Hepatic stellate cell (primary cell): ENCODE measurements around the gene N4BP3.
"Not testable (repeated sequence)": the region's sequence is repeated elsewhere in the genome, so short reads cannot be mapped to it uniquely, and the experiment has no call there.

ENCODE experiments used
- DNase-seq: peaks from one replicate; pipeline ENCODE4 v3.0.0; 2011; ENCODE audit warnings: low spot score

The N4BP3 gene

DNA sequence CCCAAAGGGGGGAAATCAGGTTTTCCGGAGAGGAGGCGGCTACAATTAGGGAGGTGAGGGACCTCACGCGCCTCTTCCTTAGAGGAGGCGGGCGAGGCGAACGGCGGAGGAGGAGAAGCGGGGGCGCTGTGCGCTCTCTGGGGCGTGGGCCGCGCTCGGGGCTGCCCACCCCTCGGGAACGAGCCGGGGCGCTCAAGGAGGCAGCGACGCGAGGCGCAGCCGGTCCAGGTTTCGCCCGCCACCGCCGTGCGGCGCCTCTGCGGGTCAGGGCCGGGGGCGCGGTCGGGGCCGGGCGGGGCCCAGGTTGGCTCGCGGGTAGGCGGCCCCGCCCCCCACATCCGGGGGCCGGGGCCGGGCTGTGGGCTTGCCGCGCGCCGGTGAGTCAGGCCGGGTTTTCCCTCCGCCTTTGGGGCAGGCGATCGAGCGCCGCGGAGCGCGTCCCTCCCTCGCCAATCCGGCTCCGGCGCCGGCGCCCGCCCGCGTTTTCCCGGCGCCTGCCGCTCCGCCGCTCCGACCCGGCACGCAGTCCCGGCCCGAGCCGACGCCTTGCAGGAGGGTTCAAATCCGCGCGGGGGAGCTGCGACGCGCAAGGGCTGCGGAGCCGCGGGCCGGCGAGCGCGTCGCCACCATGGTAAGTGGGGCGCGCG is at the start of gene N4BP3:
Gene N4BP3 (plus strand): TSS at position 392 of the 647 bp plus-strand sequence. CDS start 6,052 bp downstream, outside the sequence.
- no peak for DNase-seq

DNA sequence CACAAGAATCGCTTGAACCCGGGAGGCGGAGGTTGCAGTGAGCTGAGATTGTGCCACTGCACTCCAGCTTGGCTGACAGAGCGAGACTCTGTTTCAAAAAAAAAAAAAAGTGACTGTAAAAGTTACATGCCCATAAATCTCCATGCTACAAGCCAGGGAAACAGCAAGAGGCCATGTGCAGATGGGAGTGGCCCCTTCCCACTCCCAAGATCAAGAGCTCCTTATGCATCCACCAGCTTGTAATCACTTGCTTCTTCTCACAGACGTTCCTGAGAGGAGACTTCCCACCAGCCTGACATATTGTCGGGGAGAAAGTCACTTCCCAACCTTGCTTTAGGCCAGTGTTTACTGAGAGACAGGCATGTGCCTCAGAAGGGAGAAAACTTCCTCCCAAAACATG is 45.6 kb upstream of the N4BP3 start:
- no peak for DNase-seq

DNA sequence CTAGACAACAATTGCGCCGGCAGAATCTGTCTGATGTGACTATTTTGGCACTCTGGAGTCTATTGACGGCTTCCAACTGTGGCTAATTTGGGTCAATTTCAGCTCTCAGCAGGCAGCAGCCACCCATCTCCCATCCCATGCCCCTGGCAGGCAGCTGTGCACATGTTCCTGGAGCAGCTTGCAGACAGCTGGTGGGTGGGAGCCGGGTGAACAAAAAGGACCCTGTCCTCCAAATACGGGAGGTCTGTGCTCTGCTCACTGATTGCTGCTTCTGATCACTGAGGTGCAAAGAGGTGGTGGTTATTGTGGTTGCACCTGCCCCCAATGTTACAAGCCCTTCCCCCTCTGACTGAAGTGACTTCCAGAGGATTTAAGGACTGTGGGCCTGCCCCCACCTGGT is 45.0 kb upstream of the N4BP3 start:
- no peak for DNase-seq

- peak; percentile 45 for DNase-seq
Observed at GRCh38 chr5:178069909-178070308, 43.4 kb upstream of the N4BP3 start.

- DNase-seq = no peak
Observed at GRCh38 chr5:178071108-178071507, 42.2 kb upstream of the N4BP3 start.

DNA sequence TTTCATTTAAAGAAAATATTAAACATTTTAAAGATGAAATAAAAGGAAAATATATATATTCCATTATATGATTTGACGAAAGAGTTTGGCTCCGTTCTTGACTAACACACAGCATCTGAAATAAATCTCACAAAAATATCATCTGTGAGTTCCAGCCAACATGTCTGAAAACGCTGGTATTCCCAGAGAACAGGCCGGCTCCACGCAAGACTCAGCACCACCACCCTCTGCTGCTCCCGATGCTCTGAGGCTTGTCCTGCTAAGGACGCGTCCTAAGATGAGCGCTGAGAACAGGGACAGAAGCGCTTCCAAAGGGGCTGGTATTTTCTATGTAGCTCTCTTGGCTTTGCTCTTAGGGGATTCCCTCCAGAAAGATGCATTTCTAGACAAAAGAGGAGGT is 40.6 kb upstream of the N4BP3 start:
- no peak for DNase-seq

- no peak for DNase-seq
Observed at GRCh38 chr5:178074266-178074952, 38.9 kb upstream of the N4BP3 start.

GRCh38 chr5:178076965-178077364 is 36.4 kb upstream of the N4BP3 start:
- DNase-seq = not testable (repeated sequence)

DNA sequence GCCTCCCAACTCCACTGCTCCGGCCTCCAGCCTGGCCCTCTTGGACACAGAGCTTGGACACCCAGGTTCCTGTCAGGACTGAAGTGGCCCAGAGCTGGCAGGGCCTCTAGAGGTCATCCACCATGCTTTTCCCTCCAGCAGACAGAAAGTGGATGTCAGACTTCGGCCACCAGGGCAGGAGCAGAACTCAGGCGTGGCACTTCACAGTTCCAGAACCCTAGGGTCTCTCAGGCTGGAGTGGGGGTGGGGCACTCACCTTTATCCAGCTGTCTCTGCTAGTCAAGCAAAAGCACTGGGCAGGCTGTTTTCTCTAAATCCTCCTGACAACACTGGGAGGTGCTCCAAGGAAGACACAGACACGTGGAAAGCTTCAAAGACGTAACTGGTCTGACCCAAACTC is 35.6 kb upstream of the N4BP3 start:
- no peak for DNase-seq

DNA sequence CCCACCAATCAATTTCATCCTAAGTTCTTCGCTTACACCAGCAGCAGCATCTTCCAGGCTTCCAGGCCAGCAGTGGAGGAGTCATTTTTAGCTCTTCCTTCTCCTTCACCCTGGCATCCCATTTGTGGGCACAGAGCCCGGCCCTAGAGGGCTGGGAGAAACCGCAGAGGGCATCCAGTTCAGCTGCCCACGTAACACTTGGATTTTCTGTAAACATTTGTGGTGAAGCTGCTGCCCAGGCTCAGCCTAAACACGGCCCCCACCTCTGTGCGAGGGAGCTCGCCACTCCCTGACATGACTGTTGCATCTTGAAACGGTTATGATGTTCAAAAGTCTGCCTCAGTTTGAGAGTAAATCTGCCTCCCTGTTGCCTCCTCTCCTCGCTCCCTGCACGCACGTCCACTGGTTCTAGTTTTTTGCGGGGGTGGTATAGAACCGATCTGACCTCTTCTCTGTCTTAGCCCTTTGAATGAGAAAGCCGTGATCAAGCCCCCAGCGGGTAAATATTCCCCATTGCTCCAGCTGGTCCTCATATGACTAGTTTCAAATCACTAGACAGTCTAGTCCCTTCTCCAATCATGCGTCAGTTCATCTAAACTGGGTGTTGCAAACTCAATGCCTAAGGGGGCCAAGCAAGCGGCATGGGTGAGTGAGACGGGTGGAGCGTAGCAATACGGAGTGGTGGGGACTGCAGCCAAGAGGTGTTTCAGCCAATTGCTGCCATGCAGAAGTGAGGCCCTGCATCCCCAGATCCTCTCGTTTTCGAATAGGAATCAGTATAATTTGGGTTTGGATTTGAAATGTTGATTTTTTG is 34.9 kb upstream of the N4BP3 start:
- DNase-seq = peak; percentile 76

GRCh38 chr5:178080056-178080455 is 33.3 kb upstream of the N4BP3 start:
- DNase-seq = no peak

GRCh38 chr5:178080618-178081410 is 32.5 kb upstream of the N4BP3 start:
- no peak for DNase-seq

GRCh38 chr5:178081571-178082243 is 31.6 kb upstream of the N4BP3 start:
- no peak for DNase-seq

GRCh38 chr5:178083922-178084321 is 29.4 kb upstream of the N4BP3 start:
- DNase-seq = no peak

DNA sequence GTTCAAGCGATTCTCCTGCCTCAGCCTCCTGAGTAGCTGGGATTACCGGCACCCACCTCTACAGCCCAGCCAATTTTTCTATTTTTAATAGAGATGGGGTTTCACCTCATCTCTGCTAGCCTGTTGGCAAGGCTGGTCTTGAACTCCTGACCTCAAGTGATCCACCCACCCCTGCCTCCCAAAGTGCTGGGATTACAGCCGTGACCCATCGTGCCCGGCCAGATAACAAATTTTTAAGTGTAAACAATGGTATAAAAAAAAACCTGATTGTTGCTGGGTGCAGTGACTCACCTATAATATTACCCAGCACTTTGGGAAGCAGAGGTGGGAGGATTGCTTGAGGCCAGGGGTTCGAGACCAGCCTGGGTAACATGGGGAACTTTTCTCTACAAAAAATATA is 28.0 kb upstream of the N4BP3 start:
- no peak for DNase-seq

DNA sequence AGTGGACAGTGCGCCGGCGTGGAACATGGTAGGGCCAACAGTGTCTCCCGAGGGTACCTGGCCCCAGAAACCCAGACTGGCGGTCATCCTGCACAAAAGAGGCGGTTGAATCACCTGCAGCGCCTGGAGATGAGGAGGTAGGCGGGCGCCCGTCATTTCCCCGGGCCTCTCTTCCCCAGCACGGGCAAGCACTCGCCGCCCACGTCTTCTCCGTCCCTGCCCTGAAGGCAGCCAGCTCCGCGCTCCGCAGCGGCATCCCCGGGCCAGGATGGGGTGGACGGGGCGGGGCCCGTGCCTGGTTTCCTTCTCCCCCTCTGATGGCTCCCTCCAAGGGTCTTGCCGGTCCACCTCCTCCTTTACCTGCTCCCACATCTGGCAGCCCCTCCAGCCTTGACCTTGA is 27.1 kb upstream of the N4BP3 start:
- DNase-seq = no peak

- DNase-seq = not testable (repeated sequence)
Observed at GRCh38 chr5:178087199-178087598, 26.1 kb upstream of the N4BP3 start.

- DNase-seq = no peak
Observed at GRCh38 chr5:178090856-178091255, 22.5 kb upstream of the N4BP3 start.

GRCh38 chr5:178093134-178093533 is 20.2 kb upstream of the N4BP3 start:
- DNase-seq = no peak

DNA sequence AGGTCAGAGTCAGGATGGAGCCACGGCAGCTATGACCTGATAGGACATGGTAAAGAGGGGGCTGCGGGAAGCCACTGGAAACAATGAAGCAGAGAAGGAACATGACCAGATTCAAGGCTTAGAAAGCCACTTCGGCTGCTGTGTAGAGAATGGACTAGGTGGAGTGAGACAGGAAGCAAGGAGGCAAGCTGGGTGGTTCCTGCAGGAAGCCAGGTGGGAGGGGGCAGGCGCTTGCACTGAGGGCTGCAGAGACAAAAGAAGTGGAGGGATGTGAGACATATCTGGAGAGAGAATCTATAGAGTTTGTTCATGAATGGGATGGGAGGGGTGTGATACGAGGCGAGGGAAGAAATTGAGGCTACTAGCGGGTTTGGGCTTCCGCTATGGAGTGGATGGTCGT is 19.0 kb upstream of the N4BP3 start:
- no peak for DNase-seq

- no peak for DNase-seq
Observed at GRCh38 chr5:178098685-178099084, 14.6 kb upstream of the N4BP3 start.

DNA sequence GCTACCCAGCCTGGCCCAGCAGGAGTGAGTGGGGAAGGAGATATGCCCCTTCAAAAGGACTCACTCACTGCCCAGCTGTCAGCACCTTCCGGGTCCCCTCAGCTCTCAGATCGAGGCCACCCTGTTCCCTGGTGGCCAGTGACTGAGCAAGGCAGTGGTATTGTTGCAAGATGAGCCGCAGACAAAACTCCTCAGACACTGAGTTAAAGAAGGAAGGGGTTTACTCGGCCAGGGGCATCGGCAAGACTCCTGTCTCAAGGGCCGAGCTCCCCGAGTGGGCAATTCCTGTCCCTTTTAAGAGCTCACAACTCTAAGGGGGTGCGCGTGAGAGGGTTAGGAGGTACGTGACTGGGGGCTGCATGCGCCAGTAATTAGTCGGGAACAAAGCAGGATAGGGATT is 9.7 kb upstream of the N4BP3 start:
- DNase-seq = no peak
